ENCODE measurements around the gene TAF6L.

The TAF6L gene, protein sequence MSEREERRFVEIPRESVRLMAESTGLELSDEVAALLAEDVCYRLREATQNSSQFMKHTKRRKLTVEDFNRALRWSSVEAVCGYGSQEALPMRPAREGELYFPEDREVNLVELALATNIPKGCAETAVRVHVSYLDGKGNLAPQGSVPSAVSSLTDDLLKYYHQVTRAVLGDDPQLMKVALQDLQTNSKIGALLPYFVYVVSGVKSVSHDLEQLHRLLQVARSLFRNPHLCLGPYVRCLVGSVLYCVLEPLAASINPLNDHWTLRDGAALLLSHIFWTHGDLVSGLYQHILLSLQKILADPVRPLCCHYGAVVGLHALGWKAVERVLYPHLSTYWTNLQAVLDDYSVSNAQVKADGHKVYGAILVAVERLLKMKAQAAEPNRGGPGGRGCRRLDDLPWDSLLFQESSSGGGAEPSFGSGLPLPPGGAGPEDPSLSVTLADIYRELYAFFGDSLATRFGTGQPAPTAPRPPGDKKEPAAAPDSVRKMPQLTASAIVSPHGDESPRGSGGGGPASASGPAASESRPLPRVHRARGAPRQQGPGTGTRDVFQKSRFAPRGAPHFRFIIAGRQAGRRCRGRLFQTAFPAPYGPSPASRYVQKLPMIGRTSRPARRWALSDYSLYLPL
- total RNA-seq: 10.2 to 14.5 (median 13.5) reads per million in 3 donors

DNA sequence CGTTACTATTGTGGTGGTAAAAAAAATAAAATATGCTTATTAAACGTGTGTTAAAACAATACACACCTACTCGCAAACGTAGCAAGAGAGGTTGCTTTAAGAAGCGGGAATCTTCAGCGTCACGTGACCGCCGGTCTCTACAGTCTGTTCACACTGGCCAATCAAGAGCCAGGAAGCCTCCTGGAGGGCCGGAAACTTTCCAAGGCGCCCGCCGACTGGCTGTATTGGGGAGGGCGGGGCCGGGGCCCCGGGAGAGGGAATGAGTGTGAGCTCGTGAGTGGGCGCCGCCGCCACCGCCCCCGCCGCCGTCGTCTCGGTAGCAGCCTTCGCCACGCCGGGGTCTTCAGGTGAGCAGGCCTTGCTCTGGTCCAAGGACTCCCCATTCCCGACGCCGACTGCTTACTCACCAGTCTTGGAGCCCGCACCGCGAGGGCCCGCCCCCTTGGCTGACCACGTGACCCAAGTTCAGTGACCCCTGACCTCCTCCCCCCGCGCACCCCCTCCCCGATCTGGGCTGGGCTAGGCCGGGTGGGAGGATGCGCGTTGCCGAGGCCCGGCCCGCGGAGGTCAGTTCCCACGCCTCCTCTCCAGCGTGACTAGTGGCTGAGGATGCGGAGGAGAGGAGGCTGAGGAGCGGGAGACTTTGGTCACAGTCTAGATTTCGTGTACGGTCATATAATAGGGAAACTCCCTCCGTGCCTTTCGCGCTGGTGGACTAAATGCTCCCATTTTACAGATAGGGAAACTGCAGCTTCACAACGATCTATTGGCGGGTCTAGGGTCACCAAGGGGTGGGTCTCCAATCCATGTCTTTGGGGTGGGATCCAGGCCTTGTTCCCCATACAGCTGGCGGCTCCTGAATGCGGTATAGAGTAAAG is at the start of gene TAF6L:
Gene TAF6L, plus strand, starts transcription at position 253 of the 878 bp plus-strand sequence. CDS start 4,388 bp downstream, outside the sequence.
- H3K4me1 ChIP-seq (ENCODE audit: control insufficient read depth, insufficient read depth, low read length, poor library complexity, severe bottlenecking): peaks cover 15% of the 10 kb centered on the region
- no peaks in the 10 kb centered on the region for H3K27me3 ChIP-seq (replicated peaks; ENCODE audit: control insufficient read depth, insufficient read depth, low read length, poor library complexity, severe bottlenecking)
- H3K9me3 ChIP-seq (ENCODE audit: control insufficient read depth, low read length): no peaks in the 10 kb centered on the region
- peak within 1 kb of the TSS; percentile 64 for H3K4me3 ChIP-seq (ENCODE audit: insufficient read depth, low read depth, low read length, poor library complexity, severe bottlenecking)
- peak; percentile 84 to 91 (median 90) for DNase-seq
- peak within 1 kb of the TSS; percentile 79 for H3K27ac ChIP-seq (ENCODE audit: insufficient read depth, low read length, poor library complexity, severe bottlenecking)
- H3K36me3 ChIP-seq (ENCODE audit: control insufficient read depth, insufficient read depth, low read length): peaks cover 12% of the 10 kb centered on the region

DNA sequence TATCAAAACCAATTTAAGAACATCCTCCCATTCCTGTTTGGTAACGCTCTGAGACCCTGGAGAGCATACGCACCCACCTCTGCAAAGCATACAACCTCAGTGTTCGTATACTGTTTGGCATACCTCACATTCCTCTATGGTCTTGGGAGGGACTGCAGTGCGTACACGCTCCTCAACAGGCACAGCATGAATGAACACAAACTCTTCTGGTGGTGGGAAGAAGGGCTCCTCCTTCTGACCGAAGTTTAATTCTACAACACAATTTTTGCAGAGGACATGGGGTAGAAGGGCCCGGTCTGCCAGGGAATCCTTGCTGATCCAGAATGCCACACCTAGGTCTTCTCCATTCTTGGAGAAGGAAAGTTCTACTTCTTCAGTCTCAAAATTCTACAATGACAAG is 49.2 kb upstream of the TAF6L start:
- Histone ChIP-seq H3K27me3 (replicated peaks; ENCODE audit: control insufficient read depth, insufficient read depth, low read length, poor library complexity, severe bottlenecking) (no peaks in the 10 kb centered on the region), H3K4me3 (ENCODE audit: insufficient read depth, low read depth, low read length, poor library complexity, severe bottlenecking) (no peak overlapping the region), H3K9me3 (ENCODE audit: control insufficient read depth, low read length) (no peaks in the 10 kb centered on the region), H3K4me1 (ENCODE audit: control insufficient read depth, insufficient read depth, low read length, poor library complexity, severe bottlenecking) (peaks cover 20% of the 10 kb centered on the region), H3K36me3 (ENCODE audit: control insufficient read depth, insufficient read depth, low read length) (peaks cover 66% of the 10 kb centered on the region), H3K27ac (ENCODE audit: insufficient read depth, low read length, poor library complexity, severe bottlenecking) (no peak overlapping the region)
- no peak for DNase-seq

DNA sequence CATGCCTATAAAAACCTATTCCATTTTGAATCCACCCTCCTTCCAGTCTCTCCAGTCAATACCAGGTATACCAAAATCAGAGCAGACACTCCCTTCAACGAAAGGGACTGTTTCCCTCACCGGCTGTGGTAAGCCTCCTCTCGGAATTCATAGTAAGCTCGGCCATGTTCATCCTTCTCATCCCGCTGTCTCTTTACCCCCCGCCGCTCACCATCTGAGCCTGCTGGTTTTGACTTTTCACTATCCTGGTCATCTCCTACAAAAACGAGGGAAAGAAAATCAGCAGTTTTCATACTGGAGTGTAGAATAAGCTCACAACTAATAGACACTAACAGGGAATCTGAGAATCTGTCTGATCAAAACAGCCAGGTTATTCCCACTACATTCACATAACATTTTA is 47.0 kb upstream of the TAF6L start:
- peak overlapping the region; percentile 96 for H3K4me3 ChIP-seq (ENCODE audit: insufficient read depth, low read depth, low read length, poor library complexity, severe bottlenecking)
- H3K4me1 ChIP-seq (ENCODE audit: control insufficient read depth, insufficient read depth, low read length, poor library complexity, severe bottlenecking): peaks cover 20% of the 10 kb centered on the region
- no peaks in the 10 kb centered on the region for H3K27me3 ChIP-seq (replicated peaks; ENCODE audit: control insufficient read depth, insufficient read depth, low read length, poor library complexity, severe bottlenecking)
- DNase-seq: no peak
- no peaks in the 10 kb centered on the region for H3K9me3 ChIP-seq (ENCODE audit: control insufficient read depth, low read length)
- H3K27ac ChIP-seq (ENCODE audit: insufficient read depth, low read length, poor library complexity, severe bottlenecking): peak overlapping the region; percentile 97
- H3K36me3 ChIP-seq (ENCODE audit: control insufficient read depth, insufficient read depth, low read length): peaks cover 46% of the 10 kb centered on the region

DNA sequence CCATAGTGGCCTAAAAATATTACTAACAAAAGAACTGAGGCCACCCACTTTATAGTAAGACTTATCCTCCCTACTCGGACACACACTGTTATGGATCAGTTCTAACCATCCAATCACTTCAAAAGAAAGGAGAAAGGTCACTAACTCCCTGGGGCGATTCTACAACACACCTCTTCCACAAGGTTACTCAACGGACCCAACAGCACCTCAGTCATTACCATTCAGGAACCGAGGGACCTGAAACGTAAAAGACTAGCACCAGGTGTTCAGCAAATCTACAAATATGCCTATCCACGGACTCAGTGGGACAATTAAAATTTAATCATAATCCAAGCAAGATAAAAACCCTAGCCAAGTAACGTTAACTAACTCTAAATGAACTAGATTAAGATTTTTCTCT is 45.5 kb upstream of the TAF6L start:
- Histone ChIP-seq H3K4me1 (ENCODE audit: control insufficient read depth, insufficient read depth, low read length, poor library complexity, severe bottlenecking) (peaks cover 27% of the 10 kb centered on the region), H3K4me3 (ENCODE audit: insufficient read depth, low read depth, low read length, poor library complexity, severe bottlenecking) (peak overlapping the region; percentile 96), H3K27me3 (replicated peaks; ENCODE audit: control insufficient read depth, insufficient read depth, low read length, poor library complexity, severe bottlenecking) (no peaks in the 10 kb centered on the region), H3K27ac (ENCODE audit: insufficient read depth, low read length, poor library complexity, severe bottlenecking) (peak overlapping the region; percentile 97), H3K9me3 (ENCODE audit: control insufficient read depth, low read length) (no peaks in the 10 kb centered on the region), H3K36me3 (ENCODE audit: control insufficient read depth, insufficient read depth, low read length) (peaks cover 32% of the 10 kb centered on the region)
- no peak for DNase-seq

DNA sequence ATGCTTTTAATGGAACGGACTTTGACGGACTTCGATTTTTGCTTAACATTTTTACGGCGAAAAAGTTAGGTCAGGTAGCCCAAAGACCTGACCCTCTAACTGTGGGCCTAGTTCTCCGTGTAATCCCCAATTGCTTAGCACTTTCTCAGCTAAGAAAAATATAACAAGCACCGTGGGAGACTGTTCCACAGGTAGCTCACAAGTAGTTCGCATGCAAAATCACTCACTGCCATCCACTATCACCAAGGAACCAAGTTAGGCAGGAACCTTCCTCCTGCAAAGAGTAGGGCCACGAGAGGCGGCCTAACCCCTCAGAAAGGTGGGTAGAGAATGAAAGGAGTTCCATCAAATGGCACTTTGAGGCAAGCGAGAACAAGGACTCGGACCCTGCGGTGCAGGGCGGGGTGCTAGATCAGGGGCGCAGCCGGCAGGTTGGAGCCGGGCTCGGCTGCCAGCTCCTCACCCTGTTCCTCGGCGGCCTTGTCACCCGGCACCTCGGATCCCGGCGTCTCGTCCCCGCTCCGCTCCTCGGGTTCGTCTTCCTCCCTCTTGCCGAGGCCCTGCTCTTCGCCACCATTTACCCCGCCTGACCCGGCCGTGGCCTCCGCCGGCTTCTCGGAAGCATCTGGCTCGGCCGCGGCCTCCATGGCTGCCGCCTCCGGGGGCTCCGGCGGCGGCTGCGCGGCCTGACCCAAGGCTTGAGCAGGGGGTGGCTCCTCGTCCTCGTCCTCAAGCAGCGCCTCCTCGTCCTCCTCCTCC is 44.9 kb upstream of the TAF6L start:
- DNase-seq: no peak
- Histone ChIP-seq H3K4me1 (ENCODE audit: control insufficient read depth, insufficient read depth, low read length, poor library complexity, severe bottlenecking) (peaks cover 27% of the 10 kb centered on the region), H3K9me3 (ENCODE audit: control insufficient read depth, low read length) (no peaks in the 10 kb centered on the region), H3K36me3 (ENCODE audit: control insufficient read depth, insufficient read depth, low read length) (peaks cover 30% of the 10 kb centered on the region), H3K27ac (ENCODE audit: insufficient read depth, low read length, poor library complexity, severe bottlenecking) (peak overlapping the region; percentile 97), H3K4me3 (ENCODE audit: insufficient read depth, low read depth, low read length, poor library complexity, severe bottlenecking) (peak overlapping the region; percentile 96), H3K27me3 (replicated peaks; ENCODE audit: control insufficient read depth, insufficient read depth, low read length, poor library complexity, severe bottlenecking) (no peaks in the 10 kb centered on the region)

DNA sequence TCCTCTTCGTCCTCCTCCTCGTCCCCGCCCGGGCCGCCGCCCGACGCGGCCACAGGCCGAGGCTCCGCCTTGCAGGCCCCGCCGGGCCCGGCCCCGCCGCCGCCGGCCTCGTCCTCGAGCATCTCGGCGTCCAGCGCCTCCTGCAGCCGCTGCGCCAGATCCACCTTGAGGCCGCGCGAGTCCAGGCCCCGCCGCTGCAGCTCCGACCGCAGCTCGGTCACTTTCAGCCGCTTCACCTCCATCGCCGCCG is 44.4 kb upstream of the TAF6L start:
- Histone ChIP-seq H3K27ac (ENCODE audit: insufficient read depth, low read length, poor library complexity, severe bottlenecking) (peak overlapping the region; percentile 97), H3K9me3 (ENCODE audit: control insufficient read depth, low read length) (no peaks in the 10 kb centered on the region), H3K36me3 (ENCODE audit: control insufficient read depth, insufficient read depth, low read length) (peaks cover 25% of the 10 kb centered on the region), H3K4me3 (ENCODE audit: insufficient read depth, low read depth, low read length, poor library complexity, severe bottlenecking) (peak overlapping the region; percentile 96), H3K4me1 (ENCODE audit: control insufficient read depth, insufficient read depth, low read length, poor library complexity, severe bottlenecking) (peaks cover 27% of the 10 kb centered on the region), H3K27me3 (replicated peaks; ENCODE audit: control insufficient read depth, insufficient read depth, low read length, poor library complexity, severe bottlenecking) (no peaks in the 10 kb centered on the region)
- no peak for DNase-seq

DNA sequence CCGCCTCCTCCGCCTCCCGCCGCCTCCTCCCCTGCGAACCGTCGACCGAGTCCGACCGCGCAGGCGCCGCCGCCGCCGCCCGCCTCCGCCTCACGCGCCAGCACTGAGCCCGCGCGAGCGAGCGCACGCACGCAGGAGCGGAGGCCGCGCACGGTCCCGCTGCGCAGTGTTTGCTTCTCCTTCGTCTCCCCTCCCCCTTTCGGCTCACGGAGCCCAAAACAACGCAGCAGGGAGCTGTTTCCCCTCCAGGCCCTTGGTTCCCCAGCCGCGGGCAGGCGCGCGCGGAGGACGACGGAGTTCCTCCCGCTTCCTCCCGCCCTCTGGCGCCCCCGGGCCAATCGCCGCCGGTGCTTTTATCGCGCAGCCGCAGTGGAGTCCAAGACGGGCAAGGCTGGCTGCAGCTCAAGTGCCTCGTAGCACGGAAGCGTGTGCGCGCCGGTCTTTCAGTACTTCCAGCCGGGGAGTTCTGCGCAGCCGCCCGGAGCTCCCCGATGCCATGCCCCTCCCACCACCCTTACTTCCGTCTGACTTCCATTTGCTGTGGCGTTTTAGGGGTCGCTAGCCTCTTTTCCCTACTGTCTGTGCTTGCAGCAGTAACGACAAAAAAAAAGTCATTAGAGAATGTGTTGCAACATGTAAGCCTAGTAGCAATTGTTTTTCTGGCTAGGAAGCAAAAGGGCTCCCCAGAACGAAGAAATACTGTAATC is 43.9 kb upstream of the TAF6L start, which contains the start of gene HNRNPUL2:
Gene HNRNPUL2, minus strand, starts transcription at position 293 of the 707 bp plus-strand sequence. CDS start 301 bp downstream, outside the sequence.
- Histone ChIP-seq H3K4me3 (ENCODE audit: insufficient read depth, low read depth, low read length, poor library complexity, severe bottlenecking) (peak within 1 kb of the TSS; percentile 96), H3K36me3 (ENCODE audit: control insufficient read depth, insufficient read depth, low read length) (peaks cover 20% of the 10 kb centered on the region), H3K4me1 (ENCODE audit: control insufficient read depth, insufficient read depth, low read length, poor library complexity, severe bottlenecking) (peaks cover 27% of the 10 kb centered on the region), H3K9me3 (ENCODE audit: control insufficient read depth, low read length) (no peaks in the 10 kb centered on the region), H3K27ac (ENCODE audit: insufficient read depth, low read length, poor library complexity, severe bottlenecking) (peak within 1 kb of the TSS; percentile 97), H3K27me3 (replicated peaks; ENCODE audit: control insufficient read depth, insufficient read depth, low read length, poor library complexity, severe bottlenecking) (no peaks in the 10 kb centered on the region)
- peak; percentile 98 for DNase-seq

DNA sequence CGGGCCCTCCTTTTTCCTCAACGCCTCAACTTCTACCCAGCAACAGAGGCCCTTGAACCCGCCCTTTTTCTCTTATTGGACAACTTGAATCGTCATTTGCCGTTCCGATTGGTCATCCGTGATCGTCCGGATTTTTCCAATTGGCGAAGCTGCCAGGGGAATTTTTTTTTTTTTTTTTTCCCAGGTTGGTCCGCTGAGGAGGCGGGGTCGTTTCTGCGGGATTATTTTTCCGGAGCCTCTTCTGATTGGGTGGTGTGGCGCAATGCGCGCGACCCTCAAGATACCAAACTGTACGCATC is 43.4 kb upstream of the TAF6L start:
- H3K9me3 ChIP-seq (ENCODE audit: control insufficient read depth, low read length): no peaks in the 10 kb centered on the region
- H3K36me3 ChIP-seq (ENCODE audit: control insufficient read depth, insufficient read depth, low read length): peaks cover 15% of the 10 kb centered on the region
- peak overlapping the region; percentile 97 for H3K27ac ChIP-seq (ENCODE audit: insufficient read depth, low read length, poor library complexity, severe bottlenecking)
- peaks cover 27% of the 10 kb centered on the region for H3K4me1 ChIP-seq (ENCODE audit: control insufficient read depth, insufficient read depth, low read length, poor library complexity, severe bottlenecking)
- DNase-seq: peak; percentile 77 to 83 (median 83)
- no peaks in the 10 kb centered on the region for H3K27me3 ChIP-seq (replicated peaks; ENCODE audit: control insufficient read depth, insufficient read depth, low read length, poor library complexity, severe bottlenecking)
- peak overlapping the region; percentile 96 for H3K4me3 ChIP-seq (ENCODE audit: insufficient read depth, low read depth, low read length, poor library complexity, severe bottlenecking)
